ENCODE data around the gene DOCK9.

DNA sequence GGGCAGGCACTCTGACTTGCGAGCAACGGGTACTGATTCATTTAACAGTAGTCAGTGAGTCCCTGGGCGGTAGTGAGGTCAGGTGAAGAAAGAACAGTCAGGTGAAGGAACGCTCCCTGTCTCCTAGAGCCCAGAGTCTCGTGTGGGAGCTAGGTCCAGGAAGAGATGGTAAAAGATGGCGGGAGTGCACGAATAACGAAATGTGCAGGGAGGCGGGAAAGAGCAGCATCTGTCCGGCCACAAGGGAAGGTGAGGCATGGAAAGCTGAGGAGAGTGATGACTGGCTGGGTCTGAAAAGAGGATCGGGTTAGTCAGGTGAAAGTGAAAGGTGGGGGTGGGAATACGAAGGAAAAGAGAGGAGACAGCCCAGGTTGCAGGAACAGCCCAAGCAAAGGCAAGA is 161.5 kb downstream of the DOCK9 start:
- TF ChIP-seq, protein P1, sequence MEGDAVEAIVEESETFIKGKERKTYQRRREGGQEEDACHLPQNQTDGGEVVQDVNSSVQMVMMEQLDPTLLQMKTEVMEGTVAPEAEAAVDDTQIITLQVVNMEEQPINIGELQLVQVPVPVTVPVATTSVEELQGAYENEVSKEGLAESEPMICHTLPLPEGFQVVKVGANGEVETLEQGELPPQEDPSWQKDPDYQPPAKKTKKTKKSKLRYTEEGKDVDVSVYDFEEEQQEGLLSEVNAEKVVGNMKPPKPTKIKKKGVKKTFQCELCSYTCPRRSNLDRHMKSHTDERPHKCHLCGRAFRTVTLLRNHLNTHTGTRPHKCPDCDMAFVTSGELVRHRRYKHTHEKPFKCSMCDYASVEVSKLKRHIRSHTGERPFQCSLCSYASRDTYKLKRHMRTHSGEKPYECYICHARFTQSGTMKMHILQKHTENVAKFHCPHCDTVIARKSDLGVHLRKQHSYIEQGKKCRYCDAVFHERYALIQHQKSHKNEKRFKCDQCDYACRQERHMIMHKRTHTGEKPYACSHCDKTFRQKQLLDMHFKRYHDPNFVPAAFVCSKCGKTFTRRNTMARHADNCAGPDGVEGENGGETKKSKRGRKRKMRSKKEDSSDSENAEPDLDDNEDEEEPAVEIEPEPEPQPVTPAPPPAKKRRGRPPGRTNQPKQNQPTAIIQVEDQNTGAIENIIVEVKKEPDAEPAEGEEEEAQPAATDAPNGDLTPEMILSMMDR (conservative IDR thresholded peaks at IDR 0.05 in 1 of 2, IDR thresholded peaks at IDR 0.05 in 1 of 2; ENCODE audit: extremely low read depth in 1 of 2, insufficient read depth in 1 of 2, low read depth in 1 of 2, low read length in 2 of 2) = no peak
- no peak for TF ChIP-seq EZH2 (IDR thresholded peaks at IDR 0.05; ENCODE audit: borderline replicate concordance, low read length)

Data from mammary epithelial cell (primary cell).